ENCODE measurements around the gene INMT. TPM values are rescaled to one million over a fixed set of nuclear protein-coding genes. Genes with fewer than 3 reads are reported as not detected.

Gene INMT
- total and polyA plus RNA-seq, 10 of the 15 experiments (the other 5 are each of a cell fraction or from before 2014, with no cell fraction given) = 0.03 to 0.20 (median 0.10) TPM; not detected in 7

GRCh38 chr7:30739691-30740090 is 12.2 kb upstream of the INMT start:
- Histone ChIP-seq H3K36me3 (ENCODE audit: control insufficient read depth in 2 of 2, insufficient read depth in 2 of 2, low read length in 1 of 2) (no peaks in the 10 kb centered on the region), H3K4me1 (ENCODE audit: control insufficient read depth, insufficient read depth, low read length) (no peaks in the 10 kb centered on the region), H3K27ac (ENCODE audit: control insufficient read depth, insufficient read depth) (no peak overlapping the region), H4K20me1 (ENCODE audit: control insufficient read depth, insufficient read depth) (no peaks in the 10 kb centered on the region), H2AFZ (ENCODE audit: control insufficient read depth, low read depth, low read length) (no peak overlapping the region), H3K9me3 (replicated peaks; ENCODE audit: control insufficient read depth, insufficient read depth, low read length) (no peaks in the 10 kb centered on the region), H3K79me2 (ENCODE audit: control insufficient read depth, insufficient read depth, low read length) (no peaks in the 10 kb centered on the region), H3K4me3 (no peak overlapping the region), H3K27me3 (replicated peaks in 1 of 2; ENCODE audit: control insufficient read depth in 2 of 2, insufficient read depth in 2 of 2, low read length in 1 of 2) (no peaks in the 10 kb centered on the region; a peak in 2 of 4 replicates), H3K9ac (ENCODE audit: control insufficient read depth, insufficient read depth, low read length) (no peak overlapping the region), H3K4me2 (ENCODE audit: control insufficient read depth, insufficient read depth) (no peak overlapping the region)
- ChIA-PET RAD21 (ENCODE audit: unreplicated experiment) (interaction anchor here (0.9 to 1.9 kb wide), 3 partner anchors 174 to 499 kb away, joined by 3 to 9 read pairs (median 3); no protein-coding TSS in a partner anchor), POLR2A (interaction anchor here (0.5 to 1.1 kb wide), 2 partner anchors 31 to 576 kb away, joined by 3 to 5 read pairs; no protein-coding TSS in a partner anchor), SMC1A (ENCODE audit: uncharacterized antibody, unreplicated experiment) (interaction anchor here (1.0 to 4.0 kb wide), 9 partner anchors 8 to 465 kb away, joined by 3 to 12 read pairs (median 4); no protein-coding TSS in a partner anchor), CTCF (interaction anchor here (0.6 to 4.7 kb wide), 27 partner anchors 12 to 1611 kb away, joined by 3 to 38 read pairs (median 3); no protein-coding TSS in a partner anchor)
- no TSS peak for BruUV-seq (replicated peaks)
- in situ Hi-C loops (cut with MboI) = loop anchor here (10.0 kb wide), 1 partner anchor 475 kb away; no protein-coding TSS in a partner anchor
- FAIRE-seq = no peak
- 53% methylated on average over 2 of the region's 2 CpGs for WGBS (ENCODE audit: insufficient coverage, insufficient replicate concordance, low lambda C conversion rate, missing lambda C conversion rate)
- ATAC-seq = no peak
- intact Hi-C loops (cut with micrococcal nuclease; ENCODE audit: unreplicated experiment) = loop anchor here (2.0 to 5.0 kb wide), 3 partner anchors 191 to 462 kb away; no protein-coding TSS in a partner anchor
- TF ChIP-seq SREBF1 (IDR thresholded peaks at IDR 0.05; ENCODE audit: low read length) (no peak), SRF (IDR thresholded peaks at IDR 0.05; ENCODE audit: low read depth in 2 of 2, low read length in 2 of 2) (no peak), HDAC2 (IDR thresholded peaks at IDR 0.05) (no peak), NR2C2 (IDR thresholded peaks at IDR 0.05; ENCODE audit: borderline replicate concordance, control insufficient read depth, insufficient read length, low read depth) (no peak), GATAD2B (conservative IDR thresholded peaks at IDR 0.05; ENCODE audit: low read depth) (no peak), CREB1 (IDR thresholded peaks at IDR 0.05; ENCODE audit: low read depth) (no peak), PAX5 (IDR thresholded peaks at IDR 0.05; ENCODE audit: borderline replicate concordance, low read depth, low read length) (no peak), SMARCA5 (IDR thresholded peaks at IDR 0.05) (no peak)
- TF ChIP-seq, protein P1, sequence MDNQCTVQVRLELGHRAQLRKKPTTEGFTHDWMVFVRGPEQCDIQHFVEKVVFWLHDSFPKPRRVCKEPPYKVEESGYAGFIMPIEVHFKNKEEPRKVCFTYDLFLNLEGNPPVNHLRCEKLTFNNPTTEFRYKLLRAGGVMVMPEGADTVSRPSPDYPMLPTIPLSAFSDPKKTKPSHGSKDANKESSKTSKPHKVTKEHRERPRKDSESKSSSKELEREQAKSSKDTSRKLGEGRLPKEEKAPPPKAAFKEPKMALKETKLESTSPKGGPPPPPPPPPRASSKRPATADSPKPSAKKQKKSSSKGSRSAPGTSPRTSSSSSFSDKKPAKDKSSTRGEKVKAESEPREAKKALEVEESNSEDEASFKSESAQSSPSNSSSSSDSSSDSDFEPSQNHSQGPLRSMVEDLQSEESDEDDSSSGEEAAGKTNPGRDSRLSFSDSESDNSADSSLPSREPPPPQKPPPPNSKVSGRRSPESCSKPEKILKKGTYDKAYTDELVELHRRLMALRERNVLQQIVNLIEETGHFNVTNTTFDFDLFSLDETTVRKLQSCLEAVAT (IDR thresholded peaks at IDR 0.05) = no peak
- DNase-seq (ENCODE audit: low read depth, low spot score) = no peak
